IMR-90 (cell line): ENCODE results near the gene AP1S1. TPM values are rescaled to one million over a fixed set of nuclear protein-coding genes. Genes with fewer than 3 reads are reported as not detected.

ENCODE experiments used
- ATAC-seq: fragments of 200-7000 bp; cut with Tn5 transposase; 2 replicates; pipeline ENCODE4 v1.9.1; 2020; ENCODE audit warnings: low read depth, mild to moderate bottlenecking, moderate library complexity
- BruUV-seq: library from RNA; stranded (reverse); fragments of 400-500 nt; replicated peaks from 2 replicates; lab custom pipeline; 2021; lab: Mats Ljungman, UMichigan
- CTCF ChIA-PET: fragments of 300-600 bp; formaldehyde crosslinking; extraction: SDS; loops from one replicate; lab custom pipeline; 2021; ENCODE audit warnings: antibody characterized with exemption; lab: Yijun Ruan, JAX
- POLR2A ChIA-PET: fragments of 300-600 bp; sonication (Branson Sonifier 250); formaldehyde crosslinking; loops from one replicate; lab custom pipeline; 2022; ENCODE audit warnings: antibody characterized with exemption; ENCODE audit not compliant: unreplicated experiment; lab: Charles Lee
- DNase-seq: peaks from one replicate; pipeline ENCODE4 v3.0.0; 2013
- H2AFZ ChIP-seq: replicated peaks from 2 replicates; pipeline ENCODE3; 2013; ENCODE audit warnings: low read length, mild to moderate bottlenecking; ENCODE audit not compliant: poor library complexity
- H2AK5ac ChIP-seq: 2 replicates; pipeline ENCODE4 v1.6.1; 2013; ENCODE audit warnings: low read depth, low read length, inconsistent platforms
- H2AK9ac ChIP-seq: replicated peaks from 2 replicates; pipeline ENCODE3; 2013; ENCODE audit warnings: mild to moderate bottlenecking, low read depth, low read length, moderate library complexity; ENCODE audit not compliant: poor library complexity
- H2BK120ac ChIP-seq: 2 replicates; pipeline ENCODE4 v1.6.1; 2013; ENCODE audit warnings: low read depth, low read length, inconsistent platforms
- H2BK15ac ChIP-seq: 3 replicates; pipeline ENCODE4 v1.6.1; 2013; ENCODE audit warnings: low read depth, low read length, inconsistent platforms
- H2BK20ac ChIP-seq: 2 replicates; pipeline ENCODE4 v1.6.1; 2013; ENCODE audit warnings: low read depth, mild to moderate bottlenecking, inconsistent platforms, low read length, moderate library complexity
- H2BK5ac ChIP-seq: 2 replicates; pipeline ENCODE4 v1.6.1; 2013; ENCODE audit warnings: mild to moderate bottlenecking, low read depth, low read length, inconsistent platforms; ENCODE audit not compliant: poor library complexity, severe bottlenecking
- H3K14ac ChIP-seq: replicated peaks from 2 replicates; pipeline ENCODE4 v1.6.1; 2013; ENCODE audit warnings: low read depth, low read length, inconsistent platforms
- H3K18ac ChIP-seq: 2 replicates; pipeline ENCODE4 v1.6.1; 2013; ENCODE audit warnings: low read depth, low read length, control low read depth
- H3K23ac ChIP-seq: 2 replicates; pipeline ENCODE4 v1.6.1; 2013; ENCODE audit warnings: low read depth, low read length, inconsistent platforms
- H3K27ac ChIP-seq: 2 replicates; pipeline ENCODE4 v1.5.1; 2013; ENCODE audit warnings: mild to moderate bottlenecking, control low read depth, low read length; ENCODE audit not compliant: insufficient read depth
- H3K27me3 ChIP-seq: 2 replicates; pipeline ENCODE4 v1.6.1; 2013; ENCODE audit warnings: low read length; ENCODE audit not compliant: control insufficient read depth, insufficient read depth
- H3K36me3 ChIP-seq: 2 replicates; pipeline ENCODE4 v1.6.1; 2013; ENCODE audit warnings: low read length, mixed read lengths; ENCODE audit not compliant: control insufficient read depth, insufficient read depth
- H3K4ac ChIP-seq: 2 replicates; pipeline ENCODE4 v1.6.1; 2013; ENCODE audit warnings: low read depth, low read length, inconsistent platforms
- H3K4me1 ChIP-seq: 2 replicates; pipeline ENCODE4 v1.6.1; 2013; ENCODE audit warnings: low read length, mixed read lengths; ENCODE audit not compliant: control insufficient read depth, insufficient read depth
- H3K4me2 ChIP-seq: 2 replicates; pipeline ENCODE4 v1.6.1; 2013; ENCODE audit warnings: low read depth, mild to moderate bottlenecking, control low read depth, low read length, moderate library complexity
- H3K4me3 ChIP-seq: 2 replicates; pipeline ENCODE4 v1.5.1; 2013; ENCODE audit warnings: low read depth, mild to moderate bottlenecking, control low read depth, low read length, moderate library complexity; ENCODE audit not compliant: insufficient read depth
- H3K56ac ChIP-seq: 2 replicates; pipeline ENCODE4 v1.6.1; 2013; ENCODE audit warnings: low read length, inconsistent platforms; ENCODE audit not compliant: insufficient read depth; ENCODE audit errors: extremely low read depth
- H3K79me1 ChIP-seq, 2 experiments: 2 replicates each; pipeline ENCODE4 v1.6.1; 2013; ENCODE audit warnings: low read length in 2 of 2, inconsistent platforms in 1 of 2, low read depth in 1 of 2
- H3K9ac ChIP-seq: 2 replicates; pipeline ENCODE4 v1.6.1; 2013; ENCODE audit warnings: low read depth, low read length, control low read depth
- H3K9me1 ChIP-seq: 2 replicates; pipeline ENCODE4 v1.6.1; 2013; ENCODE audit warnings: low read length, inconsistent platforms; ENCODE audit not compliant: insufficient read depth
- H3K9me3 ChIP-seq: 2 replicates; pipeline ENCODE4 v1.6.1; 2013; ENCODE audit warnings: low read length; ENCODE audit not compliant: control insufficient read depth, insufficient read depth
- H4K20me1 ChIP-seq: 2 replicates; pipeline ENCODE4 v1.6.1; 2013; ENCODE audit warnings: low read length, inconsistent platforms; ENCODE audit not compliant: insufficient read depth
- H4K5ac ChIP-seq: 2 replicates; pipeline ENCODE4 v1.6.1; 2013; ENCODE audit warnings: mild to moderate bottlenecking, low read depth, low read length, control low read depth
- H4K8ac ChIP-seq, 2 experiments: 2 replicates each; pipeline ENCODE4 v1.6.1; 2013; ENCODE audit warnings: low read depth in 2 of 2, low read length in 2 of 2, control low read depth in 1 of 2, inconsistent platforms in 1 of 2
- H4K91ac ChIP-seq: 2 replicates; pipeline ENCODE4 v1.6.1; 2013; ENCODE audit warnings: low read depth, low read length, inconsistent platforms; ENCODE audit not compliant: insufficient read depth
- BHLHE40 ChIP-seq: fragments of 150-350 bp; IDR thresholded peaks from 2 replicates; pipeline ENCODE4 v1.6.1; 2016; ENCODE audit warnings: mild to moderate bottlenecking, low read depth, low read length
- FOS ChIP-seq: fragments of 150-350 bp; IDR thresholded peaks from 2 replicates; pipeline ENCODE4 v1.6.1; 2016; ENCODE audit warnings: low read depth, low read length
- MAFK ChIP-seq: IDR thresholded peaks from 2 replicates; pipeline ENCODE4 v1.6.1; 2012; ENCODE audit warnings: low read depth, low read length, improper control_type of control experiment
- MXI1 ChIP-seq: IDR thresholded peaks from 2 replicates; pipeline ENCODE4 v1.6.1; 2012; ENCODE audit warnings: low read depth, mild to moderate bottlenecking, low read length, moderate library complexity, borderline replicate concordance
- NFE2L2 ChIP-seq: fragments of 150-350 bp; IDR thresholded peaks from 2 replicates; pipeline ENCODE4 v1.6.1; 2016; ENCODE audit warnings: low read depth, mild to moderate bottlenecking, low read length
- RCOR1 ChIP-seq: IDR thresholded peaks from 2 replicates; pipeline ENCODE4 v1.6.1; 2012; ENCODE audit warnings: mild to moderate bottlenecking, low read length, improper control_type of control experiment; ENCODE audit not compliant: insufficient replicate concordance
- RFX5 ChIP-seq: IDR thresholded peaks from 2 replicates; pipeline ENCODE4 v1.8.0; 2012; ENCODE audit warnings: low read depth, mild to moderate bottlenecking, low read length, moderate library complexity
- SMC3 ChIP-seq: fragments of 150-350 bp; IDR thresholded peaks from 2 replicates; pipeline ENCODE4 v1.6.1; 2016; ENCODE audit warnings: low read depth, mild to moderate bottlenecking, antibody characterized with exemption, low read length, moderate library complexity
- WGBS, 2 experiments: methylation state at CpG; one replicate each; pipeline versions ENCODE4 v1.1.5 to v1.1.7; 2013; ENCODE audit warnings: missing lambda C conversion rate in 2 of 2; ENCODE audit not compliant: insufficient read length in 1 of 2; ENCODE audit errors: extremely low coverage in 2 of 2; 5-methylcytosine and 5-hydroxymethylcytosine counted together
- dilution Hi-C: fragments of 300-500 bp; cut with HindIII; formaldehyde crosslinking; loops from one replicate; pipeline ENCODE4 v1.14.3; 2018; ENCODE audit warnings: low sequenced_read_pairs; ENCODE audit not compliant: unreplicated experiment
- in situ Hi-C: fragments of 300-500 bp; cut with MboI; formaldehyde crosslinking; loops from 3 replicates; pipeline ENCODE4 v1.14.3; 2019; ENCODE audit warnings: low sequenced_read_pairs, inconsistent platforms, mixed read lengths
- intact Hi-C: fragments of 100-400 bp; cut with micrococcal nuclease; formaldehyde crosslinking; loops from 2 replicates; pipeline ENCODE4 v1.10.0; 2022
- polyA plus RNA-seq, 3 experiments: library from polyadenylated mRNA; depleted of rRNA; stranded (reverse); fragments of >200 nt; gene quantifications; 2 replicates each; pipeline ENCODE4 v1.2.3, GENCODE V29; 2012; ENCODE audit warnings: low replicate concordance in 1 of 3
- total RNA-seq: library from RNA; depleted of rRNA; stranded (reverse); fragments of >200 nt; gene quantifications from 2 replicates; pipeline ENCODE4 v1.2.3, GENCODE V29; 2012
- TF ChIP-seq, protein P1 (sequence below): conservative IDR thresholded peaks from 2 replicates; pipeline ENCODE4 v1.5.1; 2012; ENCODE audit warnings: mild to moderate bottlenecking, low read depth, low read length, improper control_type of control experiment
- TF ChIP-seq, protein P2 (sequence below): fragments of 150-350 bp; IDR thresholded peaks from 2 replicates; pipeline ENCODE4 v1.6.1; 2017; ENCODE audit warnings: mild to moderate bottlenecking, antibody characterized with exemption, low read length, low read depth

The AP1S1 gene
- total and polyA plus RNA-seq, 2 of the 4 experiments (the other 2 are of a cell fraction): 187 to 295 TPM

- Histone ChIP-seq H3K4me2 (no peak overlapping the region), H4K5ac (no peak overlapping the region), H3K4ac (no peak overlapping the region), H2AFZ (no peak overlapping the region), H3K36me3 (no peaks in the 10 kb centered on the region), H3K23ac (no peak overlapping the region), H3K4me1 (no peaks in the 10 kb centered on the region), H3K14ac (no peak overlapping the region), H3K9ac (no peak overlapping the region), H3K18ac (no peak overlapping the region), H3K27ac (no peak overlapping the region), H3K9me1 (peaks cover 7% of the 10 kb centered on the region; the same call in 1 of the 2 replicates), H4K20me1 (no peaks in the 10 kb centered on the region), H2BK5ac (no peak overlapping the region), H3K56ac (no peak overlapping the region), H4K91ac (no peak overlapping the region), H2BK20ac (no peak overlapping the region), H4K8ac (no peak overlapping the region), H3K27me3 (peaks cover 6% of the 10 kb centered on the region; the same call in 1 of the 2 replicates), H3K9me3 (no peaks in the 10 kb centered on the region), H3K4me3 (no peak overlapping the region), H3K79me1 (no peaks in the 10 kb centered on the region), H2AK5ac (no peak overlapping the region), H2BK120ac (no peak overlapping the region), H2BK15ac (no peak overlapping the region), H2AK9ac (no peak overlapping the region)
- TF ChIP-seq, protein P1, sequence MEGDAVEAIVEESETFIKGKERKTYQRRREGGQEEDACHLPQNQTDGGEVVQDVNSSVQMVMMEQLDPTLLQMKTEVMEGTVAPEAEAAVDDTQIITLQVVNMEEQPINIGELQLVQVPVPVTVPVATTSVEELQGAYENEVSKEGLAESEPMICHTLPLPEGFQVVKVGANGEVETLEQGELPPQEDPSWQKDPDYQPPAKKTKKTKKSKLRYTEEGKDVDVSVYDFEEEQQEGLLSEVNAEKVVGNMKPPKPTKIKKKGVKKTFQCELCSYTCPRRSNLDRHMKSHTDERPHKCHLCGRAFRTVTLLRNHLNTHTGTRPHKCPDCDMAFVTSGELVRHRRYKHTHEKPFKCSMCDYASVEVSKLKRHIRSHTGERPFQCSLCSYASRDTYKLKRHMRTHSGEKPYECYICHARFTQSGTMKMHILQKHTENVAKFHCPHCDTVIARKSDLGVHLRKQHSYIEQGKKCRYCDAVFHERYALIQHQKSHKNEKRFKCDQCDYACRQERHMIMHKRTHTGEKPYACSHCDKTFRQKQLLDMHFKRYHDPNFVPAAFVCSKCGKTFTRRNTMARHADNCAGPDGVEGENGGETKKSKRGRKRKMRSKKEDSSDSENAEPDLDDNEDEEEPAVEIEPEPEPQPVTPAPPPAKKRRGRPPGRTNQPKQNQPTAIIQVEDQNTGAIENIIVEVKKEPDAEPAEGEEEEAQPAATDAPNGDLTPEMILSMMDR: no peak
- TF ChIP-seq, protein P2, sequence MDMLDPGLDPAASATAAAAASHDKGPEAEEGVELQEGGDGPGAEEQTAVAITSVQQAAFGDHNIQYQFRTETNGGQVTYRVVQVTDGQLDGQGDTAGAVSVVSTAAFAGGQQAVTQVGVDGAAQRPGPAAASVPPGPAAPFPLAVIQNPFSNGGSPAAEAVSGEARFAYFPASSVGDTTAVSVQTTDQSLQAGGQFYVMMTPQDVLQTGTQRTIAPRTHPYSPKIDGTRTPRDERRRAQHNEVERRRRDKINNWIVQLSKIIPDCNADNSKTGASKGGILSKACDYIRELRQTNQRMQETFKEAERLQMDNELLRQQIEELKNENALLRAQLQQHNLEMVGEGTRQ: no peak
- TF ChIP-seq FOS: no peak
- no peak for TF ChIP-seq RFX5
- no peak for TF ChIP-seq NFE2L2
- TF ChIP-seq RCOR1: no peak
- no peak for TF ChIP-seq BHLHE40
- TF ChIP-seq SMC3: no peak
- TF ChIP-seq MXI1: no peak
- no peak for TF ChIP-seq MAFK
- in situ Hi-C loops (loop anchor here (5.0 kb wide), 1 partner anchor 40 kb away; no protein-coding TSS in a partner anchor), dilution Hi-C loops (no loop called here), intact Hi-C loops (no loop called here)
- ATAC-seq: no peak
- ChIA-PET CTCF (interaction anchor here (0.6 kb wide), 2 partner anchors 73 to 76 kb away, joined by 3 to 6 read pairs; no protein-coding TSS in a partner anchor), POLR2A (no interaction called here)
- no TSS peak for BruUV-seq
- WGBS, 2 experiments: no CpG with 5 or more reads among the region's 4 CpGs
- no peak for DNase-seq
Measured at GRCh38 chr7:101186844-101187428, 32.7 kb downstream of the AP1S1 start.
